DND-41 (cell line): ENCODE results near the gene STK4.

ENCODE experiments used
- EZH2 ChIP-seq: IDR thresholded peaks from 3 replicates; pipeline ENCODE4 v1.6.1; 2012; ENCODE audit warnings: borderline replicate concordance, low read depth, mild to moderate bottlenecking, moderate library complexity, low read length, inconsistent platforms; ENCODE audit not compliant: severe bottlenecking
- TF ChIP-seq, protein P1 (sequence below): IDR thresholded peaks from 2 replicates; pipeline ENCODE4 v1.5.1; 2012; ENCODE audit warnings: borderline replicate concordance, low read length, moderate library complexity, mild to moderate bottlenecking; ENCODE audit not compliant: poor library complexity, severe bottlenecking; ENCODE audit errors: extremely low read depth

DNA sequence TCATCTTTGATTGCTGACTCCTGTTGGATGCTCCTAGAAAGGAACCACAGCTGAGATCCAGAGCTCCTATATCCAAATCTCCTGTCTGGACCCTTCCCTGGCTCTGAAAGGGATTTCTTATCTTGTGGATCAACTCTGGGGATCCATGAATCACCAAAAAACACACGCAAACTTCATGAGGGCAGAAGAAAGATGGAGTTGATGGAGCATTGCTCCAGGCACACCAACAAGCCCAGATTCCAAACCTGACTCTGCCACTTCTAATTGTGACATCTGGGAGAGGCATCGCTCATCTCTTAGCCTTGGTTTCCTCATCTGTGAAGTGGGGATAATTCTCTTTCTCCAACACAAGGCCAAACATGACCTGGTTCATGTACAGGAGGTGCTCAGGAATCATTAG, 127.9 kb downstream of the STK4 start:
- TF ChIP-seq, protein P1, sequence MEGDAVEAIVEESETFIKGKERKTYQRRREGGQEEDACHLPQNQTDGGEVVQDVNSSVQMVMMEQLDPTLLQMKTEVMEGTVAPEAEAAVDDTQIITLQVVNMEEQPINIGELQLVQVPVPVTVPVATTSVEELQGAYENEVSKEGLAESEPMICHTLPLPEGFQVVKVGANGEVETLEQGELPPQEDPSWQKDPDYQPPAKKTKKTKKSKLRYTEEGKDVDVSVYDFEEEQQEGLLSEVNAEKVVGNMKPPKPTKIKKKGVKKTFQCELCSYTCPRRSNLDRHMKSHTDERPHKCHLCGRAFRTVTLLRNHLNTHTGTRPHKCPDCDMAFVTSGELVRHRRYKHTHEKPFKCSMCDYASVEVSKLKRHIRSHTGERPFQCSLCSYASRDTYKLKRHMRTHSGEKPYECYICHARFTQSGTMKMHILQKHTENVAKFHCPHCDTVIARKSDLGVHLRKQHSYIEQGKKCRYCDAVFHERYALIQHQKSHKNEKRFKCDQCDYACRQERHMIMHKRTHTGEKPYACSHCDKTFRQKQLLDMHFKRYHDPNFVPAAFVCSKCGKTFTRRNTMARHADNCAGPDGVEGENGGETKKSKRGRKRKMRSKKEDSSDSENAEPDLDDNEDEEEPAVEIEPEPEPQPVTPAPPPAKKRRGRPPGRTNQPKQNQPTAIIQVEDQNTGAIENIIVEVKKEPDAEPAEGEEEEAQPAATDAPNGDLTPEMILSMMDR, result no peak
- no peak for TF ChIP-seq EZH2
